ENCODE results near the gene TTLL10. TPM values are rescaled to one million over a fixed set of nuclear protein-coding genes. Genes with fewer than 3 reads are reported as not detected.

TTLL10 gene
- total RNA-seq, 2 experiments from 2014 or later, result 0.63 to 0.90 TPM

DNA sequence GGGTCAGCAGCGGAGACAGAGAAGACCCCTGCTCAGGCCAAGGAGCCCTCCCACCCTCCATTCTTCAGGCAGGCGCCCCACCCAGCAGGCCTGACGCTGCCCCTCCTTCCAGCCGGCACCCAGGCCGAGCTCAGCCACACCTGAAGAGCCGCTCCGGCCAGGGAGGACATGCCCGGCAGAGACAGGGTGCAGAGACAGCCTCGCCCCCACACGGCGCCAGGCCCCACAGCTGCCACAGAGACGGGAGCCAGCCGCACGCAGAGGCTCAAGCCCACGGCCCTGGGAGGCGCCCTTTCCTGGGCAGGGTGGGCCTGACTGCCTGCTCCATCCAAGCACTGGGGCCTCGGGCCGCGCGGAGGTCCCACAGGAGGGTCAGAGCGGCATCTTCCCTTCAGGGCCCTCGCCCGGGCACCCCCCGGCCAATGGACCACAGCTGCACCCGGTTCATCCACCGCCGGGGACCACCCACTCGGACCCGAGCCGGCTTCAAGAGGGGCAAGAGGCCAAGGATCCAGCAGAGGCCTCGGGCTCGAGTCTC is 5.2 kb downstream of the TTLL10 start:
- no peak overlapping the region for H3K27ac Mint-ChIP-seq
- H3K9me3 Mint-ChIP-seq (ENCODE audit: insufficient read depth), result no peaks in the 10 kb centered on the region
- CTCF ChIA-PET, result no interaction called here
- POLR2A ChIA-PET, result interaction anchor here (0.7 kb wide), 1 partner anchor 157 kb away, joined by 3 read pairs; no protein-coding TSS in a partner anchor
- H3K27me3 Mint-ChIP-seq (ENCODE audit: low read depth), result peaks cover 8% of the 10 kb centered on the region
- DNase-seq, result no peak
- no peak overlapping the region for H3K4me3 Mint-ChIP-seq
- ATAC-seq, result no peak
- H3K4me1 Mint-ChIP-seq (ENCODE audit: low read depth), result peaks cover 28% of the 10 kb centered on the region
- H3K36me3 Mint-ChIP-seq (ENCODE audit: low read depth), result no peaks in the 10 kb centered on the region

DNA sequence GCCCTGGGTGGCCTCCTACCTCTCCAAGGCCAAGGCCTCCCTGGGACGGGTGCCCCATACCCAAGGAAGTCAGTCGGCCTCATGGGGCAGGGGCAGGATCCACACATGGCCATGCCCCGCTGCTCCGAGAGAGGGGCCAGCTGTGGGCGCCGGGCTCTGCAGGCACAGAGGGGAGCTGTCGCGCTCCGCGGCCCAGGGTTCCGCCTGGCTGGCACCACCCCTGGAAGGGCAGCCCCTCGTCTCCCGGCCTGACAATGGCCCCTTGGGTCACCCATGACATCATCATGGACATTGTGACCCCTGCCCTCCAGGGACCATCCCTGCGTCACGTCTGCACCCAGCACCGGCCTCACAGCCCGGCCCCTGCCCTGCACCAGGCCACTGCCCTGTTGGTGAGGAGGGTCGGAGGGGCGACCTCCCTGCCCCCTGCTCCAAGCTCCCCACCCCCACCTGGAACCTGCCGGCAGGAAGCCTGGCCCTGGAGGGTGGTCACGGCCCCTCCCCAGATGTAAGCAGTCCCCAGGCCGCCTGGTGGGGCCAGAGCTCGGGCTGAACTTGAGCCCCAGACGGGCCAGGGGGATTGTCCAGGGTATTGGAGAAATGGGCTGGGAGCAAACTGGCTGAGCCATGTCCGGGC is 5.8 kb downstream of the TTLL10 start:
- no peak for ATAC-seq
- H3K4me3 Mint-ChIP-seq, result no peak overlapping the region

DNA sequence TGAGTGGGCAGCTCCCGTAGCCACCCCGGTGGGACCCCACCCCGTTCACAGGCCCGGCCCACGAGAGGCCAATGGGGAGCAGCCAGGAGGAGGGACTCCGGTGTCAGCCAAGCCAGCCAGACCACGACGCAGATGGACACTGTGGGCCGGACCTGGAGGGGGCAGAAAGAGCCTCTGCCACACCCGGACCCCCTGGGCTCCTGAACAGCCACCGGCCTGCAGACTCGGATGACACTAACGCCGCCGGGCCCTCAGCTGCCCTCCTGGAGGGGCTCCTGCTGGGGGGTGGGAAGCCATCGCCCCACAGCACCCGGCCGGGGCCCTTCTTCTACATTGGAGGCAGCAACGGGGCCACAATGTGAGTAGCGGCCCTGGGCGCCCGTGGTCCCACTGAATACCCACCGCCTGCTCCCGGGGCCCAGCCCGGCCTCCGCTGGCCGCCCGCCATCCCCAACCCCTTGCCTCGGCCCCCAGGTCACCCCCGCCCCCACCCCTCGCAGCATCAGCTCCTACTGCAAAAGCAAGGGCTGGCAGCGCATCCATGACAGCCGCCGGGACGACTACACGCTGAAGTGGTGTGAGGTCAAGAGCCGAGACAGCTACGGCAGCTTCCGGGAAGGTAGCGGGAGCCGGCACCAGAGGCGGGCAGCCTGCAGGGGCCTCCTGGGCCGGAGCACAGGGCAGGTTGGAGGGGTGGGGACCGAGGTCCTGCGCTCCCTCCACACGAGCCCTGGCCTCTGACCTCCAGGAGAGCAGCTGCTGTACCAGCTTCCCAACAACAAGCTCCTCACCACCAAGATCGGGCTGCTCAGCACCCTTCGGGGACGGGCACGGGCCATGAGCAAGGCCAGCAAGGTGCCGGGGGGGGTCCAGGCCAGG is 6.5 kb downstream of the TTLL10 start:
- Mint-ChIP-seq H3K4me1 (ENCODE audit: low read depth) (peaks cover 19% of the 10 kb centered on the region), H3K9me3 (ENCODE audit: insufficient read depth) (no peaks in the 10 kb centered on the region), H3K4me3 (no peak overlapping the region), H3K27ac (no peak overlapping the region), H3K36me3 (ENCODE audit: low read depth) (no peaks in the 10 kb centered on the region), H3K27me3 (ENCODE audit: low read depth) (peaks cover 8% of the 10 kb centered on the region)
- ATAC-seq (no peak), DNase-seq (no peak)
- ChIA-PET CTCF (no interaction called here), POLR2A (no interaction called here)

More for the DNA sequence above, 5.8 kb downstream of the TTLL10 start:
- no peaks in the 10 kb centered on the region for H3K36me3 Mint-ChIP-seq (ENCODE audit: low read depth)
- ChIA-PET POLR2A (no interaction called here), CTCF (no interaction called here)
- H3K27me3 Mint-ChIP-seq (ENCODE audit: low read depth), result peaks cover 8% of the 10 kb centered on the region
- no peaks in the 10 kb centered on the region for H3K9me3 Mint-ChIP-seq (ENCODE audit: insufficient read depth)
- no peak overlapping the region for H3K27ac Mint-ChIP-seq
- H3K4me1 Mint-ChIP-seq (ENCODE audit: low read depth), result peaks cover 24% of the 10 kb centered on the region
- DNase-seq, result no peak

DNA sequence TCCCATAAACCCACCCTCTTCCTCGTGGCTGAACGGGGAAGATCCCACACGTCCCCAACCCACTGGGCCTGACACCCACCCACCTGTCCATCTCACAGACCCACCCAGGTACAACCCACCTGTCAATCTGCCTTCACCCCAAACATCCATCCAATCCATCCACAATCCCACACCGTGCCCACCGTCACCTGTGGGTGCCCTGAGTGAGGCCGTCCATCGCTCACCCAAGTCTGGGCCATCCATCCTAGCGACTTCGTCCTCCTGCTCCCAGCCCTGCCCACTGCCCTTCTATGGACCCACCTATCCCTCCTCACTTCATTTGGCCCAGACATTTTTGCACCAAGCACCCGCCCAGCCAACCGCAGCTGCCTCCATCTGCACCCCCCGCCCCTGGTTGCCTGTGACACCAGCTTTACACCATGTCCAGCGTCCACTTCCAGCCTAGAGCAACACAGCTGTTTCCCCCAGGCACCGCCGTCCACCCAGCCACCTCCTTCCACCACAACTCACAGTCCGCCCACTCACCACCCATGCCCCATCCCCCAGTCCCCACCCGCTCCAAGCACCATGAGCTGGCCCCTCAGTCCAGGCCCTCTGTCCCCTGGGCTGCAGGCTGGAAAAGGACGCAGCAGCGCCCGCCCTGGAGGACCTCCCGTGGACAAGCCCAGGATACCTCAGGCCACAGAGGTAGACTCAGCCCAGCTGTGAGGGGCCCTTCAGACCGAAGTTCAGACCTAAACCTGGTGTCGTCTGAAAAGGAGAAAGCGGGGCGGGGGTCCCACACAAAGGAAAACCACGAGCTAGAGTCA is 7.7 kb downstream of the TTLL10 start:
- no peaks in the 10 kb centered on the region for H3K36me3 Mint-ChIP-seq (ENCODE audit: low read depth)
- POLR2A ChIA-PET, result no interaction called here

DNA sequence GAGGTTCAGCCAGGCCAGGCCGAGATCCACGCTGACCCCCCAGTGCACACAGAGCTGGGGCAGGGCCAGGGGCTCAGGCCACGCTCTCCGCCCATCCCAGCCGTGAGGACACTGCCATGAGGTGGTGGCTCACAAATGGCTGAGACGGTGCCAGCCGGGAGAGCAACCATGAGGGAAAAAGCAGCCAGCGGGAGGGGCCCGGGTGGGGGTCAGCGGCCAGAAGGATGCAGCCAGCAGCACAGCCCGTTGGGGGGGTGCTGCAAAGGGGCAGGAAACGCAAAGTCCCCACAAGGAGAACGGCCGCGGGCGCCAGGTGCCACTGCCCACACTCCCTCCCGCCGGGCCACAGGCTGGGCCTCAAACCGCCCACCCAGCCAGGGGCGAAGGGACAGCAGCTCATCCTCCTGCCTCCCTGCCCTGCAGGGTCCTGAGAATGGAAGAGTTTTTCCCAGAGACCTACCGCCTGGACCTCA is 8.3 kb downstream of the TTLL10 start:
- Mint-ChIP-seq H3K27ac (peak overlapping the region; percentile 52), H3K4me3 (no peak overlapping the region), H3K27me3 (ENCODE audit: low read depth) (peaks cover 2% of the 10 kb centered on the region), H3K4me1 (ENCODE audit: low read depth) (peaks cover 10% of the 10 kb centered on the region), H3K9me3 (ENCODE audit: insufficient read depth) (no peaks in the 10 kb centered on the region), H3K36me3 (ENCODE audit: low read depth) (no peaks in the 10 kb centered on the region)
- CTCF ChIA-PET, result interaction anchor here (0.8 kb wide), 1 partner anchor 60 kb away, joined by 3 read pairs; no protein-coding TSS in a partner anchor
- POLR2A ChIA-PET, result no interaction called here
- DNase-seq (no peak), ATAC-seq (no peak)

More for the DNA sequence above, 7.7 kb downstream of the TTLL10 start:
- Mint-ChIP-seq H3K27ac (peak overlapping the region; percentile 52), H3K9me3 (ENCODE audit: insufficient read depth) (no peaks in the 10 kb centered on the region), H3K4me3 (no peak overlapping the region), H3K4me1 (ENCODE audit: low read depth) (peaks cover 10% of the 10 kb centered on the region), H3K27me3 (ENCODE audit: low read depth) (peaks cover 5% of the 10 kb centered on the region)
- ATAC-seq, result no peak
- CTCF ChIA-PET, result interaction anchor here (0.8 kb wide), 1 partner anchor 59 kb away, joined by 3 read pairs; no protein-coding TSS in a partner anchor
- no peak for DNase-seq

DNA sequence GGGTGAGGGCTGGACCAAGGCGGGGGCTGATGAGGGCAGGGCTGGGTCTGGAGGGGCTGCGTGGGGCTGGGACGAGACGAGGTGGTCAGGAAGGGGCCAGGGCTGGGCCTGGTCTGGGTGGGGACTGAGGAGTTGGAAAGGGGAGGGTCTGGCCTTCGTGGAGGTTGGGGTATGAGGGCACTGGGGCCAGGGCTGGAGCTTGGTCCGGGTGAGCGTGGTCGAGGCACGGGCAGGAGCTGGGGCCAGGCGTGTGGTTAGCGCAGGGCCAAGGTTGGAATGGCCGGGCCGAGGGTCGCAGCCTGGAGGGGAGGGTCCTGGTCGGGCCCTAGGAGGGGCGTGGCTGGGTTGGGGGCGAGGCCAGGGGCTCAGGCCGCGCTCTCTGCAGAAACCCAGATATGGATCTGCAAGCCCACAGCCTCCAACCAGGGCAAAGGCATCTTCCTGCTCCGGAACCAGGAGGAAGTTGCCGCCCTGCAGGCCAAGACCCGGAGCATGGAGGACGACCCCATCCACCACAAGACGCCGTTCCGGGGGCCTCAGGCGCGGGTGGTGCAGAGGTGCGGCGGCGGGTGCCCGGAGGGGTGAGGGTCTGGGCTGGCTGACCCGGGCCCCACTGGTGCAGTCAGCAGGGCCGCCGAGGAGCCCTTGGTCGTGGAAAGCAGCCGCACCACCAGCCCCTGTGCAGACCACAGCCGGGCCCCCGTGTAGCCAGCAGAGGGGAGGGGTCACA is 9.0 kb downstream of the TTLL10 start:
- peak; percentile 30 for ATAC-seq
- Mint-ChIP-seq H3K9me3 (ENCODE audit: insufficient read depth) (no peaks in the 10 kb centered on the region), H3K4me1 (ENCODE audit: low read depth) (peaks cover 10% of the 10 kb centered on the region), H3K4me3 (no peak overlapping the region), H3K27ac (no peak overlapping the region), H3K27me3 (ENCODE audit: low read depth) (no peaks in the 10 kb centered on the region), H3K36me3 (ENCODE audit: low read depth) (no peaks in the 10 kb centered on the region)
- ChIA-PET POLR2A (no interaction called here), CTCF (no interaction called here)
- DNase-seq, result no peak

DNA sequence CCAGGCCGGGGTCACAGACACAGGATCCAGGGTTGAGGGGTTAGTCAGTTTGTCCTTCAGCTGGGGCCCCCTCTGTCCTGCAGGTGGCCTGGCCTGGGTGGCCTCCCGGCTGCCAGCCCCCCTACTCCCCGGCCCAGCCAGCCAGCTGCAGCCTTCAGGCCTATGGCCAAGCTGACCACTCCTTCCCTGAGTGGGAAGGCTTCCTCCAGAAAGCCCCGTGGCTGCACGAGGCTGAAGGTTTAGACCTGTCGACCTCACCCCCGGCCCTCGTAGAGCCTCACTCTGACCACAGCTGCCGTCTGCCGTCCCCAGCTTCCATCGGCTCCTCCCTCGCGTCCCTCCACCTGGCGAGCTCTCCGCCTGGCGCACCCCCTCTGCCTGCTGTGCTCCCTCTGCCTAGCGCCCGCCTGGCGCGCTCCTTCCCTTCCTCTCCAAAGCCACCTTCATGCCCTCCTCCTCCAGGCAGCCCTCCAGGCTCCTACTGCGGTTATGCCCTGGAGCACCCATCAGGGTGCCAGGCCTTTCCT is 9.6 kb downstream of the TTLL10 start:
- DNase-seq (no peak), ATAC-seq (no peak)
- Mint-ChIP-seq H3K27ac (peak overlapping the region; percentile 25), H3K4me3 (no peak overlapping the region), H3K4me1 (ENCODE audit: low read depth) (peaks cover 10% of the 10 kb centered on the region), H3K36me3 (ENCODE audit: low read depth) (no peaks in the 10 kb centered on the region), H3K27me3 (ENCODE audit: low read depth) (peaks cover 4% of the 10 kb centered on the region), H3K9me3 (ENCODE audit: insufficient read depth) (no peaks in the 10 kb centered on the region)
- CTCF ChIA-PET, result no interaction called here
- POLR2A ChIA-PET, result no interaction called here

DNA sequence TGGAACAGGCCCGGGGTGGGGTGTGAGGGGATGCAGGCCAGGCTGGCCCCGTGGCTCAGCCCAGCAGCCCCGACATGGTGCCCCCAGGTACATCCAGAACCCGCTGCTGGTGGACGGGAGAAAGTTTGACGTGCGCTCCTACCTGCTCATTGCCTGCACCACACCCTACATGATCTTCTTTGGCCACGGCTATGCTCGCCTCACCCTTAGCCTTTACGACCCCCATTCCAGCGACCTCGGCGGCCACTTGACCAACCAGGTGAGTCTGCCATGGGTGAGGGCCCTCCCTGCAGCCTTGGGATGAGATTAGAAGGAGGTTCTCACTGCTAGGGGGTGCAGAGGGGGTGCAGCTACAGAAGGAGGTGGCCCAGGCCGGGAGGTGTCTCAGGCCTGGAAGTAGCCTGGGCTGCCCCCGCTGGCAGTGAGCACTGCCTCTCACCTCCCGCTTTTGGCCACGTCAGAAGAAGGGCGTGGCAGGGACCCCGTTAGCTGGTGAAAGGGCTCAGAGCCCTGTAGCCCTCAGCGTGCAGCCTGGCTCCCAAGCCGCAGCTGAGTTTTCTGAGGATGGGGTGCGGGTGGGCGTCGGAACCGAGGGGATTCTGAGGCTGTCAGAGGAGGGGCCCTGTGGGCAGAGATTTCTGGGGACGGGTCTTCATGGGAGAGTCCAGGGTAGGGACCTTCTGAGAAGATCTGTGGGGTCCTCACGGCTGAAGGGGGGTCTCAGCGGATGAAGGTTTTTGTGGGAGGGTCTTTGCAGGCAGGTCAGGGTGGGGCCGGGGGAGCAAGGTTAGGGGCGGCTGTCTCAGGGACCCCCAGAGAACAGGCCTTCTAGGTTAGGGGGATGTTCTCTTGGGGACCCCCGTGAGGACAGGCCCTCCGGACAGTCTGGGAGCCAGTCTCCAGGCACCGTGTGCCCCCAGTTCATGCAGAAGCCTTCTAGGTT is 10.4 kb downstream of the TTLL10 start:
- no peak overlapping the region for H3K4me3 Mint-ChIP-seq
- H3K27ac Mint-ChIP-seq, result no peak overlapping the region
- H3K27me3 Mint-ChIP-seq (ENCODE audit: low read depth), result peaks cover 10% of the 10 kb centered on the region
- CTCF ChIA-PET, result no interaction called here
- POLR2A ChIA-PET, result no interaction called here
- ATAC-seq (no peak), DNase-seq (no peak)
- no peaks in the 10 kb centered on the region for H3K9me3 Mint-ChIP-seq (ENCODE audit: insufficient read depth)
- H3K36me3 Mint-ChIP-seq (ENCODE audit: low read depth), result no peaks in the 10 kb centered on the region
- peaks cover 10% of the 10 kb centered on the region for H3K4me1 Mint-ChIP-seq (ENCODE audit: low read depth)

DNA sequence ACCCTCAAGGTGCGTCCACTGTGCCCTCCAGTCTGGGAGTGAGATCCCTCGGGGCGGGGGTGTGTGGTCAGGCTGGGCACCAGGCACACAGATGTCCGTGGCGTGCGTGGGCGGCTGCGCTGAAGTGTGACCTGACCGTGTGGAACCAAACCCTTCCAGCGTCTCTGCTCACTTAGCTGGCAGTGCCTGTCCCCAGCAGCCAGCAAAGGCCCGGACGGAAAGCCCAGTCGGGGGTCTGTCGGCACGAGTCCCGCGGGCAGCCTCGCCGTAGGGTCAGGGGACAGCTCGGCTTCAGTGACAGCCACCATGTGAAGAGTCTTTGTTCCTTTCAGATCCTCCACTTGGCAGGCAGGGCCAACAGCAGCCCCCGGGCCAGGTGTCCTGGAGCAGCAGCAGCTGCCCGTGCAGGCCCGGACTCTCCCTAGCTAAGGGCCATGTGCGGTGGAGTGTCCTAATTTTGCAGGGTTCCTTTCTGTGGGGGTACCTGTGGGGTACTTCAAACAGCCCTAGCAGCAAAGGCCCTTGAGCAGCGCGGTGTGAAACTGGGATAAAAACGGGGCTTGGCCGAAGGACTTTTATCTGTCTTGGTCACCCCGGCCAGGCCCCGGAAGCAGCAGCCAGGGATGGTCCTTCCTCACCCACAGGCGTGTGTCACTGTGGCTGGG is 11.6 kb downstream of the TTLL10 start:
- Mint-ChIP-seq H3K4me3 (no peak overlapping the region), H3K9me3 (ENCODE audit: insufficient read depth) (no peaks in the 10 kb centered on the region), H3K4me1 (ENCODE audit: low read depth) (peaks cover 10% of the 10 kb centered on the region), H3K27ac (no peak overlapping the region), H3K36me3 (ENCODE audit: low read depth) (no peaks in the 10 kb centered on the region), H3K27me3 (ENCODE audit: low read depth) (peaks cover 16% of the 10 kb centered on the region)
- no peak for ATAC-seq
- POLR2A ChIA-PET, result no interaction called here
- DNase-seq, result no peak
- CTCF ChIA-PET, result no interaction called here

DNA sequence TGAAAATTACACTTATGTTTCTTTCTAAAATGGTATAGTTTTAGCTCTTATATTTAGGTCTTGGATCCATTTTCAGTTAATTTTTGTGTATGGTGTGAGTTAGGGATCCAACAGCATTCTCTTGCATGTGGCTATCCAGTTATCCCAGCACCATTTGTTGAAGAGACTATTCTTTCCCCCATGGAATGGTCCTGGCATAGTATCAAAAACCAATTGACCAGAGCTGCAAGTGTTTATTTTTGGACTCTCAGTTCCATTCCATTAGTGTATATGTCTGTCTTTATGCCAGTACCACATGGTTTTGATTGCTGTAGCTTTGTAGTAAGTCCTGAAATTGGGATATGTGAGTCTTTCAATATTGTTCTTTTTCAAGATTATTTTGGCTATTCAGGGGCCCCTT is 14.3 kb downstream of the TTLL10 start:
- Mint-ChIP-seq H3K36me3 (ENCODE audit: low read depth) (peaks cover 5% of the 10 kb centered on the region), H3K4me1 (ENCODE audit: low read depth) (peaks cover 2% of the 10 kb centered on the region), H3K27ac (no peak overlapping the region), H3K27me3 (ENCODE audit: low read depth) (peaks cover 18% of the 10 kb centered on the region), H3K4me3 (no peak overlapping the region), H3K9me3 (ENCODE audit: insufficient read depth) (peaks cover 12% of the 10 kb centered on the region)
- ChIA-PET CTCF (interaction anchor here (0.7 to 2.1 kb wide), 4 partner anchors 43 to 1225 kb away, joined by 4 to 5 read pairs (median 4); partner anchors contain the start of gene CCNL2), POLR2A (no interaction called here)
- no peak for DNase-seq
- ATAC-seq, result no peak

Measured in activated CD8-positive, alpha-beta T cell treated with anti-CD3 and anti-CD28 coated beads, Interleukin-2, amount 10 ng/mL, durations not matched to agents 7 days and 5 days (primary cell).